ENCODE results near the gene CLDND2.

DNA sequence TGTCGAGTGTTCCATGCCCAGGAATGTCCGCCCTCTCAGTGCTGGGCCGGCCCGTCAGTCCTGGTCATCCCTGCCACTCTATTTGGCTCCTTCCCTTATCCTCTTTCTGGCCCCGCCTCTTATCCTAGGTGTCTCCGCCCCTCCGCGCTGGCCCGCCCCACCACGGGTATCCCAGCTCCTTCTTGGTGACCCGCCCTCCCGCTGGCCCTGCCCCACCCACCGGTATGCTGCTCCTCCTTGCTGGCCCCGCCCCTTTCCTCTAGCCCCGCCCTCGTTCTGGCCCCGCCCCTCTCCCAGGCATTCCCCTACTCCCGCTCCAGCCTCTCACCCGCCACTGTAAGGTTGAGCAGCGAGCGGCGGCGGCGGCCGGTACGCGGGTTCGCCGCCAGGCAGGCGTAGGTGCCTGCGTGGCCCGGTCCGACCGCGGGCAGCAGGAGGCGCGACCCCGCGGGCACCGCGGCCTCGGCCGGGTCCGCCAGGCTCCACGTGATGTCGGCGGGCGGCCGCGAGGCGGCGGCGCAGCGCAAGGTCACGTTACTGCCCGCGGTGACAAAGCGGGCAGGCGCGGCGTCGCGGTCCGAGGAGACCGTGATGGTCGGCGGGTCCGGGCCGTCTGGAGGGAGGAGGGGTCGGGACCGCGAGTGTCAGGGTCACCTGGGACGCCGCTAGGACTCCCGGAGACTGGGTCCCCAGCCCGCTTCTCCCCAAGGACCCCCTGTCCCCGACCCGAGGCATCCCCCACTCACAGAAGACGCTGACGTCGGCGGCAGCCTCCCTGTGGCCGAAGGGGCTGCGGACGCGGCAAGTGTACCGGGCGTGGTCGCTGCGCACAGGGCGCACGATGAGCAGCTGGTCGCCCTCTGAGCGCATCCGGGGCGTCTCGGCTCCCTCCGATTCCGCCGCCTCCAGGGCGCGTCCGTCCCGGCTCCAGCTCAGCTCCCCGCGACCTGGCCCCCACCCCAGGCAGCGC, 28.8 kb downstream of the CLDND2 start:
- TF ChIP-seq, protein P1, sequence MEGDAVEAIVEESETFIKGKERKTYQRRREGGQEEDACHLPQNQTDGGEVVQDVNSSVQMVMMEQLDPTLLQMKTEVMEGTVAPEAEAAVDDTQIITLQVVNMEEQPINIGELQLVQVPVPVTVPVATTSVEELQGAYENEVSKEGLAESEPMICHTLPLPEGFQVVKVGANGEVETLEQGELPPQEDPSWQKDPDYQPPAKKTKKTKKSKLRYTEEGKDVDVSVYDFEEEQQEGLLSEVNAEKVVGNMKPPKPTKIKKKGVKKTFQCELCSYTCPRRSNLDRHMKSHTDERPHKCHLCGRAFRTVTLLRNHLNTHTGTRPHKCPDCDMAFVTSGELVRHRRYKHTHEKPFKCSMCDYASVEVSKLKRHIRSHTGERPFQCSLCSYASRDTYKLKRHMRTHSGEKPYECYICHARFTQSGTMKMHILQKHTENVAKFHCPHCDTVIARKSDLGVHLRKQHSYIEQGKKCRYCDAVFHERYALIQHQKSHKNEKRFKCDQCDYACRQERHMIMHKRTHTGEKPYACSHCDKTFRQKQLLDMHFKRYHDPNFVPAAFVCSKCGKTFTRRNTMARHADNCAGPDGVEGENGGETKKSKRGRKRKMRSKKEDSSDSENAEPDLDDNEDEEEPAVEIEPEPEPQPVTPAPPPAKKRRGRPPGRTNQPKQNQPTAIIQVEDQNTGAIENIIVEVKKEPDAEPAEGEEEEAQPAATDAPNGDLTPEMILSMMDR (conservative IDR thresholded peaks at IDR 0.05; ENCODE audit: low read length): 0 out of 2 replicates have a peak, but pooled peaks have one; percentile 19
- no peak for TF ChIP-seq EZH2phosphoT487 (IDR thresholded peaks at IDR 0.05; ENCODE audit: borderline replicate concordance, low read depth, low read length)
